Measurements from ENCODE around the gene CFAP57. TPM values are rescaled to one million over a fixed set of nuclear protein-coding genes. Genes with fewer than 3 reads are reported as not detected.

The CFAP57 gene
- total and polyA plus RNA-seq, 2 of the 8 experiments (the other 6 are each of a cell fraction or from before 2014, with no cell fraction given): 0.20 to 0.80 TPM

DNA sequence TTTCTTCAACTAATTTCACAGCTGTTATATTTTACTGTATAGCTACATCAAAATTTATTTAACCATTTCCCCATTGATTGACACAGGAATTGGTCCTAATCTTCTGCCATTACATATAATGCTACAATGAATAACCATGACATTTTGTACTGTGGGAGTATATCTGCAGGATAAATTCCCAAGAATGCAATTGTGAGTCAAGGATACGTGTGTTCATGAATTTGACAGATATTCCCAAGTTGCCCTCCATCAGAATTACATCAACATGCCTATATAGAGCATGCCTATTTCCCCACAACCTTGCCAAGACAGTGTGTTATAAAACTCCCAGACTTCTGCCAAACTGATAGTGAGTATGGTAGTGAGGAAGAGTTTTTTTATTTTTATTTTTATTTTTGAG is 125.9 kb downstream of the CFAP57 start (continued):
- TF ChIP-seq, protein P1, sequence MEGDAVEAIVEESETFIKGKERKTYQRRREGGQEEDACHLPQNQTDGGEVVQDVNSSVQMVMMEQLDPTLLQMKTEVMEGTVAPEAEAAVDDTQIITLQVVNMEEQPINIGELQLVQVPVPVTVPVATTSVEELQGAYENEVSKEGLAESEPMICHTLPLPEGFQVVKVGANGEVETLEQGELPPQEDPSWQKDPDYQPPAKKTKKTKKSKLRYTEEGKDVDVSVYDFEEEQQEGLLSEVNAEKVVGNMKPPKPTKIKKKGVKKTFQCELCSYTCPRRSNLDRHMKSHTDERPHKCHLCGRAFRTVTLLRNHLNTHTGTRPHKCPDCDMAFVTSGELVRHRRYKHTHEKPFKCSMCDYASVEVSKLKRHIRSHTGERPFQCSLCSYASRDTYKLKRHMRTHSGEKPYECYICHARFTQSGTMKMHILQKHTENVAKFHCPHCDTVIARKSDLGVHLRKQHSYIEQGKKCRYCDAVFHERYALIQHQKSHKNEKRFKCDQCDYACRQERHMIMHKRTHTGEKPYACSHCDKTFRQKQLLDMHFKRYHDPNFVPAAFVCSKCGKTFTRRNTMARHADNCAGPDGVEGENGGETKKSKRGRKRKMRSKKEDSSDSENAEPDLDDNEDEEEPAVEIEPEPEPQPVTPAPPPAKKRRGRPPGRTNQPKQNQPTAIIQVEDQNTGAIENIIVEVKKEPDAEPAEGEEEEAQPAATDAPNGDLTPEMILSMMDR (IDR thresholded peaks at IDR 0.05; ENCODE audit: control extremely low read depth in 1 of 3, insufficient read depth in 1 of 3, low read depth in 1 of 3, low read length in 3 of 3): no peak
- TF ChIP-seq CTBP2 (IDR thresholded peaks at IDR 0.05; ENCODE audit: borderline replicate concordance, insufficient read depth, insufficient read length, low read length): no peak

Measured in H1 (cell line).